A673 (cell line): ENCODE data around the gene CTNNA2.
A peak's percentile ranks its signal among the peaks of the same experiment; 100 is the strongest.

Source experiments
- EZH2 ChIP-seq: fragments of 200-600 bp; sonication (generic); IDR thresholded peaks from 2 replicates; pipeline ENCODE4 v1.6.1; 2017; ENCODE audit warnings: borderline replicate concordance, low read depth, mild to moderate bottlenecking, mixed read lengths, antibody characterized with exemption, low read length; ENCODE audit not compliant: poor library complexity, severe bottlenecking
- TF ChIP-seq, protein P1 (sequence below): fragments of 300-800, 200-600 bp; sonication (generic); conservative IDR thresholded peaks from 2 replicates; pipeline ENCODE4 v1.5.1; 2017; ENCODE audit warnings: low read depth, mild to moderate bottlenecking, antibody characterized with exemption, low read length, moderate library complexity, mixed read lengths

DNA sequence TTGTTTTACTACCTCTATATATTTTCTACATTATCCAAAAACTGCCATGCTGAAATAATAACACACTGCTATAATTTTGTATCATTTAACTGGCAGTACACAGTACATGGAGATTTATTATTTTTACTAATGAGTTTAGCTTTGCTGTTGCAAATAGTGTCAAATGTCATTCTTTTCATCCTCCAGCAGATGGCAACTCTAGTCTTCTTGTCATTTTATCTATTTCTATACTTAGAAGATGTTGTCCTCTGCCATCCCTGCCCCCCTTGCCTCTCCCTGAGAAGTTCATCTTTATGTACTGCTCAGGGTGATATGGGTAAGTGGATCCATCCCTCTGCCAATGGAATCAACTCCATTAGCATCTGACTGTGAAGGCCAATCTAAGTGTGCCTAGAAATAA lies 813.4 kb downstream of the CTNNA2 start:
- TF ChIP-seq, protein P1, sequence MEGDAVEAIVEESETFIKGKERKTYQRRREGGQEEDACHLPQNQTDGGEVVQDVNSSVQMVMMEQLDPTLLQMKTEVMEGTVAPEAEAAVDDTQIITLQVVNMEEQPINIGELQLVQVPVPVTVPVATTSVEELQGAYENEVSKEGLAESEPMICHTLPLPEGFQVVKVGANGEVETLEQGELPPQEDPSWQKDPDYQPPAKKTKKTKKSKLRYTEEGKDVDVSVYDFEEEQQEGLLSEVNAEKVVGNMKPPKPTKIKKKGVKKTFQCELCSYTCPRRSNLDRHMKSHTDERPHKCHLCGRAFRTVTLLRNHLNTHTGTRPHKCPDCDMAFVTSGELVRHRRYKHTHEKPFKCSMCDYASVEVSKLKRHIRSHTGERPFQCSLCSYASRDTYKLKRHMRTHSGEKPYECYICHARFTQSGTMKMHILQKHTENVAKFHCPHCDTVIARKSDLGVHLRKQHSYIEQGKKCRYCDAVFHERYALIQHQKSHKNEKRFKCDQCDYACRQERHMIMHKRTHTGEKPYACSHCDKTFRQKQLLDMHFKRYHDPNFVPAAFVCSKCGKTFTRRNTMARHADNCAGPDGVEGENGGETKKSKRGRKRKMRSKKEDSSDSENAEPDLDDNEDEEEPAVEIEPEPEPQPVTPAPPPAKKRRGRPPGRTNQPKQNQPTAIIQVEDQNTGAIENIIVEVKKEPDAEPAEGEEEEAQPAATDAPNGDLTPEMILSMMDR = peak; percentile 44; the same call in 1 of the 2 replicates
- TF ChIP-seq EZH2 = no peak
